Measurements from ENCODE around the gene RPS18. TPM values are rescaled to one million over a fixed set of nuclear protein-coding genes. Genes with fewer than 3 reads are reported as not detected.

The RPS18 gene
- total and polyA plus RNA-seq, 2 of the 13 experiments (the other 11 are each of a cell fraction or from before 2014, with no cell fraction given) = 3,896 to 5,806 TPM

DNA sequence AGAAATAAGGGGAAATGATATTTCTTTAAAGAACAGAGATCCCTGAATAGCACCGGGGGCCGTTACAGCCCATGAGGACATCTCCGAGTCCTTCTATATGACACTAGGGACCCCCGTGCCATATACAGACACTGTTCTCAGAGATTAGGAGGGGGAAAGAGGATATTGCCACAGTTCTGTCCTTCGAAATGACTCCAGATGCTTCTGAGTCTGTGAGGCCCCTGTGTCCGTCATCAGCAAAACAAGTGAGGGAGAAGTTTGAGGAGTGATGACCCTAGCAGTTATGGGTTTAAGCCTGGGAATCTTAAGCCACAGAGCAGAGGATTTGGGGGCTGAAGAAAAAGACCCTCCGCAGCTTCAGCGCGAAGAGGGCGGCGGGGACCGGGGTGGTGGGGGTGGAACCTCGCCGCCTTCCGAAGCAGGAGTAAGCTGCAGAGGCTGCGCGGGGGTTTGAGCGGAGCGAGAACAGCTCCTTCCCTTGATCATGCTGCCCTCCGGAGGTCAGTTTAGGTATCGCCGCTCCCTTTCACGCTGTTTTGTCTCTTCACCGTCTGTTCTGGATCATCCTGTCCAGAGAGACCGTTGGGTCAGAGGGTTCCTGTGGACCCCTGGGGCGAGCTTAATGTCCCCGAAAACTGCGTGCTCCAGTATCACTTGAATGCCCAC lies 23.8 kb upstream of the RPS18 start (continued):
- peak; percentile 24; the same call in 1 of the 2 replicates for TF ChIP-seq KDM5A (IDR thresholded peaks at IDR 0.05; ENCODE audit: borderline replicate concordance, low read length)
- no peak for TF ChIP-seq NFIB (CRISPR knock-in tag; IDR thresholded peaks at IDR 0.05; ENCODE audit: borderline replicate concordance)
- TF ChIP-seq, protein P1, sequence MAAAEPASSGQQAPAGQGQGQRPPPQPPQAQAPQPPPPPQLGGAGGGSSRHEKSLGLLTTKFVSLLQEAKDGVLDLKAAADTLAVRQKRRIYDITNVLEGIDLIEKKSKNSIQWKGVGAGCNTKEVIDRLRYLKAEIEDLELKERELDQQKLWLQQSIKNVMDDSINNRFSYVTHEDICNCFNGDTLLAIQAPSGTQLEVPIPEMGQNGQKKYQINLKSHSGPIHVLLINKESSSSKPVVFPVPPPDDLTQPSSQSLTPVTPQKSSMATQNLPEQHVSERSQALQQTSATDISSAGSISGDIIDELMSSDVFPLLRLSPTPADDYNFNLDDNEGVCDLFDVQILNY (CRISPR knock-in tag; conservative IDR thresholded peaks at IDR 0.05) = no peak
- no peak for TF ChIP-seq ZNF282 (IDR thresholded peaks at IDR 0.05; ENCODE audit: partially characterized antibody)
- TF ChIP-seq, protein P2, sequence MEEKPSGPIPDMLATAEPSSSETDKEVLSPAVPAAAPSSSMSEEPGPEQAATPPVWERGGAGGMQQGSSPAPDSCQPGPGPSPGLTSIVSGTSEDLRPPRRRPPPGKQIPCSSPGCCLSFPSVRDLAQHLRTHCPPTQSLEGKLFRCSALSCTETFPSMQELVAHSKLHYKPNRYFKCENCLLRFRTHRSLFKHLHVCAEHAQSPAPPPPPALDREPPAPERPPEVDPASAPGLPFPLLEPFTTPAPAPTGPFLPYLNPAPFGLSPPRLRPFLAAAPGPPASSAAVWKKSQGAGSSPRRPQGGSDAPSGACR (CRISPR knock-in tag; IDR thresholded peaks at IDR 0.05) = 0 out of 2 replicates have a peak, but pooled peaks have one; percentile 12
- 0 out of 2 replicates have a peak, but pooled peaks have one; percentile 6 for TF ChIP-seq ZNF280B (CRISPR knock-in tag; IDR thresholded peaks at IDR 0.05; ENCODE audit: borderline replicate concordance)
- TF ChIP-seq ZNF672 (CRISPR knock-in tag; IDR thresholded peaks at IDR 0.05) = no peak
- no peak for TF ChIP-seq SYNCRIP (IDR thresholded peaks at IDR 0.05; ENCODE audit: insufficient read depth, low read depth, low read length)
- TF ChIP-seq, protein P3, sequence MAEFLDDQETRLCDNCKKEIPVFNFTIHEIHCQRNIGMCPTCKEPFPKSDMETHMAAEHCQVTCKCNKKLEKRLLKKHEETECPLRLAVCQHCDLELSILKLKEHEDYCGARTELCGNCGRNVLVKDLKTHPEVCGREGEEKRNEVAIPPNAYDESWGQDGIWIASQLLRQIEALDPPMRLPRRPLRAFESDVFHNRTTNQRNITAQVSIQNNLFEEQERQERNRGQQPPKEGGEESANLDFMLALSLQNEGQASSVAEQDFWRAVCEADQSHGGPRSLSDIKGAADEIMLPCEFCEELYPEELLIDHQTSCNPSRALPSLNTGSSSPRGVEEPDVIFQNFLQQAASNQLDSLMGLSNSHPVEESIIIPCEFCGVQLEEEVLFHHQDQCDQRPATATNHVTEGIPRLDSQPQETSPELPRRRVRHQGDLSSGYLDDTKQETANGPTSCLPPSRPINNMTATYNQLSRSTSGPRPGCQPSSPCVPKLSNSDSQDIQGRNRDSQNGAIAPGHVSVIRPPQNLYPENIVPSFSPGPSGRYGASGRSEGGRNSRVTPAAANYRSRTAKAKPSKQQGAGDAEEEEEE (CRISPR knock-in tag; IDR thresholded peaks at IDR 0.05; ENCODE audit: borderline replicate concordance) = no peak
- no peak for TF ChIP-seq RBFOX2 (IDR thresholded peaks at IDR 0.05; ENCODE audit: low read depth, low read length)
- TF ChIP-seq, protein P4, sequence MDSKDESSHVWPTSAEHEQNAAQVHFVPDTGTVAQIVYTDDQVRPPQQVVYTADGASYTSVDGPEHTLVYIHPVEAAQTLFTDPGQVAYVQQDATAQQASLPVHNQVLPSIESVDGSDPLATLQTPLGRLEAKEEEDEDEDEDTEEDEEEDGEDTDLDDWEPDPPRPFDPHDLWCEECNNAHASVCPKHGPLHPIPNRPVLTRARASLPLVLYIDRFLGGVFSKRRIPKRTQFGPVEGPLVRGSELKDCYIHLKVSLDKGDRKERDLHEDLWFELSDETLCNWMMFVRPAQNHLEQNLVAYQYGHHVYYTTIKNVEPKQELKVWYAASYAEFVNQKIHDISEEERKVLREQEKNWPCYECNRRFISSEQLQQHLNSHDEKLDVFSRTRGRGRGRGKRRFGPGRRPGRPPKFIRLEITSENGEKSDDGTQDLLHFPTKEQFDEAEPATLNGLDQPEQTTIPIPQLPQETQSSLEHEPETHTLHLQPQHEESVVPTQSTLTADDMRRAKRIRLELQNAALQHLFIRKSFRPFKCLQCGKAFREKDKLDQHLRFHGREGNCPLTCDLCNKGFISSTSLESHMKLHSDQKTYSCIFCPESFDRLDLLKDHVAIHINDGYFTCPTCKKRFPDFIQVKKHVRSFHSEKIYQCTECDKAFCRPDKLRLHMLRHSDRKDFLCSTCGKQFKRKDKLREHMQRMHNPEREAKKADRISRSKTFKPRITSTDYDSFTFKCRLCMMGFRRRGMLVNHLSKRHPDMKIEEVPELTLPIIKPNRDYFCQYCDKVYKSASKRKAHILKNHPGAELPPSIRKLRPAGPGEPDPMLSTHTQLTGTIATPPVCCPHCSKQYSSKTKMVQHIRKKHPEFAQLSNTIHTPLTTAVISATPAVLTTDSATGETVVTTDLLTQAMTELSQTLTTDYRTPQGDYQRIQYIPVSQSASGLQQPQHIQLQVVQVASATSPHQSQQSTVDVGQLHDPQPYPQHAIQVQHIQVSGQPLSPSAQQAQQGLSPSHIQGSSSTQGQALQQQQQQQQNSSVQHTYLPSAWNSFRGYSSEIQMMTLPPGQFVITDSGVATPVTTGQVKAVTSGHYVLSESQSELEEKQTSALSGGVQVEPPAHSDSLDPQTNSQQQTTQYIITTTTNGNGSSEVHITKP (CRISPR knock-in tag; IDR thresholded peaks at IDR 0.05; ENCODE audit: low read depth) = no peak
- no peak; the same call in 1 of the 2 replicates for TF ChIP-seq GABPB1 (CRISPR knock-in tag; IDR thresholded peaks at IDR 0.05)
- no peak for TF ChIP-seq FLYWCH1 (CRISPR knock-in tag; IDR thresholded peaks at IDR 0.05)
- no peak for TF ChIP-seq SMARCE1 (IDR thresholded peaks at IDR 0.05; ENCODE audit: borderline replicate concordance)
- TF ChIP-seq ZNF10 (CRISPR knock-in tag; IDR thresholded peaks at IDR 0.05; ENCODE audit: borderline replicate concordance, low read depth) = no peak
- TF ChIP-seq, protein P5, sequence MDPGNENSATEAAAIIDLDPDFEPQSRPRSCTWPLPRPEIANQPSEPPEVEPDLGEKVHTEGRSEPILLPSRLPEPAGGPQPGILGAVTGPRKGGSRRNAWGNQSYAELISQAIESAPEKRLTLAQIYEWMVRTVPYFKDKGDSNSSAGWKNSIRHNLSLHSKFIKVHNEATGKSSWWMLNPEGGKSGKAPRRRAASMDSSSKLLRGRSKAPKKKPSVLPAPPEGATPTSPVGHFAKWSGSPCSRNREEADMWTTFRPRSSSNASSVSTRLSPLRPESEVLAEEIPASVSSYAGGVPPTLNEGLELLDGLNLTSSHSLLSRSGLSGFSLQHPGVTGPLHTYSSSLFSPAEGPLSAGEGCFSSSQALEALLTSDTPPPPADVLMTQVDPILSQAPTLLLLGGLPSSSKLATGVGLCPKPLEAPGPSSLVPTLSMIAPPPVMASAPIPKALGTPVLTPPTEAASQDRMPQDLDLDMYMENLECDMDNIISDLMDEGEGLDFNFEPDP (CRISPR knock-in tag; conservative IDR thresholded peaks at IDR 0.05) = no peak
- TF ChIP-seq ATM (IDR thresholded peaks at IDR 0.05; ENCODE audit: borderline replicate concordance) = no peak

All from HepG2 (cell line).